ELF-1 (cell line): ENCODE data around the gene NMT1.
"Not testable (repeated sequence)": the region's sequence is repeated elsewhere in the genome, so short reads cannot be mapped to it uniquely, and the experiment has no call there.

Experiments
- DNase-seq: peaks from one replicate; pipeline ENCODE4 v3.0.0-alpha.2; 2016; ENCODE audit warnings: low read depth, low spot score

Gene NMT1

GRCh38 chr17:45036691-45037090, 24.4 kb upstream of the NMT1 start:
- no peak for DNase-seq

GRCh38 chr17:45038728-45039634, 22.1 kb upstream of the NMT1 start:
- DNase-seq = no peak

- DNase-seq = peak; percentile 87
Measured at GRCh38 chr17:45040459-45040858, 20.7 kb upstream of the NMT1 start.

GRCh38 chr17:45042346-45043120, 18.6 kb upstream of the NMT1 start:
- DNase-seq = no peak

- DNase-seq = peak; percentile 43
Measured at GRCh38 chr17:45043813-45044540, 17.1 kb upstream of the NMT1 start.

- DNase-seq = no peak
Measured at GRCh38 chr17:45046537-45047125, 14.5 kb upstream of the NMT1 start.

GRCh38 chr17:45048795-45049563, 12.1 kb upstream of the NMT1 start:
- no peak for DNase-seq

- peak; percentile 81 for DNase-seq
Measured at GRCh38 chr17:45050481-45051059, 10.5 kb upstream of the NMT1 start.

- peak; percentile 96 for DNase-seq
Measured at GRCh38 chr17:45051060-45051719, 9.9 kb upstream of the NMT1 start, which contains the start of gene DCAKD. DCAKD (minus strand) TSS chr17:45051632; CDS start chr17:45034885, 16,747 bp downstream.

- not testable (repeated sequence) for DNase-seq
Measured at GRCh38 chr17:45051720-45052051, 9.4 kb upstream of the NMT1 start.

- peak; percentile 59 for DNase-seq
Measured at GRCh38 chr17:45052052-45052772, 8.9 kb upstream of the NMT1 start.

GRCh38 chr17:45060382-45060796, 728 bp upstream of the NMT1 start:
- DNase-seq = no peak

- DNase-seq = no peak
Measured at GRCh38 chr17:45061606-45062205, 589 bp downstream of the NMT1 start.

GRCh38 chr17:45063198-45063597, 2.1 kb downstream of the NMT1 start:
- no peak for DNase-seq

- DNase-seq = no peak
Measured at GRCh38 chr17:45067637-45068036, 6.5 kb downstream of the NMT1 start.

GRCh38 chr17:45070001-45070400, 8.9 kb downstream of the NMT1 start:
- no peak for DNase-seq

- no peak for DNase-seq
Measured at GRCh38 chr17:45070809-45071208, 9.7 kb downstream of the NMT1 start.

GRCh38 chr17:45073414-45074070, 12.4 kb downstream of the NMT1 start:
- DNase-seq = peak; percentile 15
